Activated naive CD4-positive, alpha-beta T cell treated with anti-CD3 and anti-CD28 coated beads, Interleukin-2, amount 50 U/mL, for 16 hours (primary cell): ENCODE data around the gene ZC3H12A.

Experiments used
- DNase-seq: peaks from one replicate; pipeline ENCODE4 v3.0.0-alpha.2; 2020

Gene ZC3H12A

GRCh38 chr1:37474046-37474696 is at the start of gene ZC3H12A:
Gene ZC3H12A (plus strand): TSS chr1:37474580. CDS start chr1:37475497, 917 bp downstream.
- peak; percentile 93 for DNase-seq

GRCh38 chr1:37425221-37425620 is 49.2 kb upstream of the ZC3H12A start:
- DNase-seq, result no peak

- DNase-seq, result no peak
These were observed 45.4 kb upstream of the ZC3H12A start for GRCh38 chr1:37429029-37429428.

- DNase-seq, result no peak
These were observed 44.0 kb upstream of the ZC3H12A start for GRCh38 chr1:37430103-37430985.

DNA sequence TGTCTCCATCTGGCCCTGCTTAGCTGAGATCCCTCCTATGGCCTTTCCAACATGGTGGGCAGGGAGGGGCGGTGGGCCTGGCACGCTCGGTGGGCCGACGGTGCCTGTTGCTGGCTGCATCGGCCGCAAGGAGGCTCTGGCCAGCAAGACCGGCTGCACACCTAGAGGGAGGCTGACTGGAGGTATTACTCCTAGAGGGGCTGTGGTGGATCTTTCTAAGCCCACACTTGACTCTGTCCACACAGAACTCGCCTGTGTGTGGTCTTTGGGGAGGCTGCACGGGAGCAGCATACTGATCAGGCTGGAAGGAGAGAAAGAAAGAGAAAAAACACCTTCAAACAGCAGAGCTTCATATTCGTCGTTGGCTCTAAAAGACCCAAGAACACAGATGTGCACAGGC is 41.7 kb upstream of the ZC3H12A start:
- no peak for DNase-seq

DNA sequence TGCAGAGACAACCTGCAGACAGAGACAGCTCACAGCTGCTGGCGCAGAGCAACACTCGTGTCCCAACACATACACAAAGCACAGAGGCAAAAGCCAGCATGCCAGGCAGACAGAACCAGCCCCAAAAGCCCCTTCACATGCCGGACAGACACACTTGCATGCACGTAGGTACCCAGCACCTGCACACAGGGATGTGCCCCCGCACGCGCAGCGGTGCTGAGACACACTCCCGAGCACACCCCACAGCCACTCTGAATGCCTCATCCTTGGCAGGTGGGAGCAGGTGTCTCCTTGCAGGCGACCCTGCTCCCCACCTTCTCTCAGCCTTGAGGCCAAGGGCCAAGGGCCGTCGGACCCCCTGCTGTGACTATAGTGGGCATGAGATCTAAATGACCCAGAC is 41.2 kb upstream of the ZC3H12A start:
- DNase-seq, result no peak

DNA sequence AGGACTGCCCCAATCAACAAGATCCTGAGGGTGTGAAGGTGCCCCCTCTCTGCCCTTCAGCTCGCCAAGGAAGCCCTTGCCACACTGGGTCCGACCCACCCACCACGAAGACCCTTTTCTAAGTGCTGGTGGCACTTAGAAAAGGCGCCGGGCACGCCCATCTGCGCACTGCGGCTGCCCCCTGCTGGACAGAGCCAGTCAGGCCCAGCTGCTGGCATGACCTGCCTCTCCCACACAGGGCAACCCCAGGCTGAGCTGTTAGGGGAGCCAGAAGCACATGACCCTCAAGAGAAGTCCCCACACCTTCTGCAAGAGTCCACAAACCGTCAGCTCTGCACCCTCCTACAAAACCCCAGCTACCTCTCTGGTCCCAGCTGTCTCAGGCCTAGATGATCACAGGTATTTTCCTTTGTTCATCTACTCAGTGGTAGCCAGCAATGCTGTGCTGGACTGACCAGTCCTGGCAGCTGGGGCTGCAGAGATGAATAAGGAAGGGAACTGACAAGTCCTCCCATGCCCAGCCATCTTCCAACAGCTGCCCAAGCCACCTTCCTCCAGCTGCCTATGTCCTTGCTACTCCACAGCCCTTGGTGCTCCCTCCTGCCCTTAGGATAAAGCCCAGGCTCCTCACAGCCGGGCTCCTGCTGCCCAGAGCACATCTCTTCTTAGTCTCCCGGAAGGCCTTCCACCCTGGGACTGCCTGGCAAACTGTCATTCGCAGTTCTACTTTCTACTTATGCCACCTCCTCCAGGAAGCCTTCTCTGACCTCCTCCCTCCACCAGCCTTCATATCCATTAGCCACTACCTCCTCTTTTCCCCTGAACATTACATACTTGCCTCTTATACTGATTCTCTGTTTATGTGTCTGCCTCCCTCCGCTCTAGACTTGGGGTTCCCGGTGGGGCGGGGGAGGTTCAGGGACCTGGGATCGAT is 39.8 kb upstream of the ZC3H12A start:
- peak; percentile 76 for DNase-seq

DNA sequence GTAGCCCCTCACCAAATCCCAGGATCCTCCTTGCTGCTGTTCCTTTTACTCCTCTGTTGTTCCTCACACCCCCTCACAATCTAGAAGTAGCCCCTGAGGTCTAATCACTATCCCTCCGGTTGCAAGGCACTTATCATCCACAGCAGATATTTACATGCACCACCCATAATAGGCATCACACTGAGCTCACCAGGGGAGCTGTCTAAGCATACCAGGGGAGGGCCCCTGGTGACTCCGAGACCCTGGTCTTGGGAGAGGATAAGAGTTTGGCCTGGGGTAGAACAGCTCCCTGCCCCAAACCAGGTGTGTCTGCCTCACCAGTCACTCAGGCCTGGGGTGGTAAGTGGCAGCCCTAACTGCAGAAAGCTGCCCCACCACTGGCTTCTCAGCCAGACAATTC is 37.3 kb upstream of the ZC3H12A start:
- no peak for DNase-seq

DNA sequence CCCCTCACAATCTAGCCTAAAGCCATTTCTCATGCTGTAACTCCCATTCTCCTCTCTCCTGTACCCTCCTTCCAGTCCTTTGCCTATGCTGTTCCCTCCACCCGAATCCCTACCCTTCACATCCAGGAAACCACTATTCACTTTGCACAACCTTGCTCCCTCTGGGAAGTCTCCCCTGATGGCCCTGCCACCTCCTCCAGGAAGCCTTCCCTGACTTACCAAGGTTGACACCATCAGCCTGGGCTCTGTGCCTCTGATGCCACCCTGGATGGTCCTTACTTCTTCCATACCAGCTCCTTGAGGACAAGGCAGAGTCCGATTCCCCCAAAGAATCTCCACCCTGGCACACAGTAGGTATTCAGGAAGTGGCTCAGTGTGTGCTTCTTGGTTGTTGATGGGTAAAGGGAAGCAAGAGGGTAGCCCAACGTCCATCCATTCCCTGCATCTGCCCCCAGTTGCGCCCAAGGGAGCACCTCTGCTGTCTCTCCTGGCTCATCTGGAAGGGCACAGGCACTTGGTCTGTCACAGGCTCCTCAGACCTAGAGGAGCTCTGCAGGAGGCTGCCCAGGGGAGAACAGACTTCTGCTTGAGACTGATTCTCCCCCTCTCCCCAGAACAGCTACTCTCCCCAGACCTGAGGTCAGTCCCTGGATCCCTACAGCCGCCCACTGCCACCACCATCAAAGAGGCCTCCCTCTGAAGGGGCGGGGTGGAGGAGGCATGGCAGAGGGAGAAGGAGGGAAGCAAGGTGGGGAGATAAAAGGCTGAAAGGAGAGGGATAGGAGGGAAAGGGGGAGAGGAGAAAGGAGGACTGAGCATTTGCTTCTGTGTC is 36.1 kb upstream of the ZC3H12A start:
- DNase-seq, result no peak

DNA sequence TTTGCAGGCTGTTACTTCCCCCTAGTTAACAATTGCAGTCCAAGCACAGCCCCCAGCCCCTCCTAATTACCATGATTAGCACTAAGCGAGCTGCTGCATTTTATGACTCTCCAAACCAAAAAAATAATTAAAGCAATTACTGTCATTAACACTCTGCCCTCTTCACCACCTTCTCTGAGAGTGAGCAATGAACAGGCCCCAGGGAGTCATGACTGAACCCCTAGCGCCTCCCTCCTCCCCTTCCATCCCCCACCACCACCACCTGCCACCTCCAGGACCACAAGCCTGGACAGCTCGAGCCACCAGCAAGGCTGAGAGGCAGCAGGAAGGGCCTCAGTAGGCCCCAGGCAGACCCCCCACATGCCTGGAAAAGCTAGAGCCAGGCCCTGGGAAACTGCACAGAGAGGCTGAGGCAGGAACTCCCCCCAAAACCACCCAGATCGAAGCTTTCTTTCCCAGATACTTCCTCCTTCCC is 35.5 kb upstream of the ZC3H12A start:
- DNase-seq, result no peak

DNA sequence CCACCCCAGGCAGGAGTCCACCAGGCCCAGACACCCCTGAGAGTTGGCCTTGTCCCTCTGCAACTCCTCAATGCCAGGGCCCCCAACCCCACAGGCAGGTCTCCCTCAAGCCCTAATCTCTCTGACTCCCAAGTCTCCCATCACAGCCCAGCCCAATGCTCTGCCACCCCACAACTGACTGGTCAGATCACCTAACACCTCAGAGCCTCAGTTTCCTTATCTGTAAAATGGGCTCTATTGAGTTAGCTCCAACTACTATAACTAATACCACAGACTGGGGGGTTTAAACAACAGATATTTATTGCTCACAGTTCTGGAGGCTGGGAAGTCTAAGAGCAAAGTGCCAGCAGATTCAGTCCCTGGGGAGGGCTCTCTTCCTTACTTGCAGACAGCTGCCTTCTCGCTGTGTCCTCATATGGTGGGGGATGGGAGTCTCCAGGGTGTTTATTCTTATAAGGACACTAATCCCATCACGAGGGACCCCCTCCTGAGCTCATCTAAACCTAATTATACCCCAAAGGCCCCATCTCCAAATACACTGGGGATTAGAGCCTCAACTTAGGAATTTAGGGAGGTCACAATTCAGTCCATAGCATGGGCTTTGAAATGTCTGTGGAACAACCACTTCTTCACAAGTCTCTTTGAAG is 34.9 kb upstream of the ZC3H12A start:
- DNase-seq, result no peak

- no peak for DNase-seq
These were observed 32.9 kb upstream of the ZC3H12A start for GRCh38 chr1:37441490-37441889.

GRCh38 chr1:37442139-37442538 is 32.2 kb upstream of the ZC3H12A start:
- no peak for DNase-seq

DNA sequence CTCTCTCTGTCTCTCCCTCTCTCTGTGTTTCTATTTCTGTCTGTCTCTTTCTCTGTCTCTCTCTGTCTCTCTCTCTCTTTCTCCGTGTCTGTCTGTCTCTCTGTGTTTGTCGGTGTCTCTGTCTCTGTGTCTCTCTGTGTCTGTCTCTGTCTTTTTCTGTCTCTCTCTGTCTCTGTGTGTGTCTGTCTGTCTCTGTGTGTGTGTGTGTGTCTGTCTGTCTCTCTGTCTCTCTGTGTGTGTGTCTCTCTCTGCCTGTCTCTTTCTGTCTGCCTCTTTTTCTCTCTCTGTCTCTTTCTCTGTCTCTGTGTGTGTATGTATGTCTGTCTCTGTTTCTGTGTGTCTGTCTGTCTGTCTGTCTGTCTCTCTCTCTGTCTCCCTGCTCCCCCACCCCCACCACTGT is 31.7 kb upstream of the ZC3H12A start:
- DNase-seq, result no peak

DNA sequence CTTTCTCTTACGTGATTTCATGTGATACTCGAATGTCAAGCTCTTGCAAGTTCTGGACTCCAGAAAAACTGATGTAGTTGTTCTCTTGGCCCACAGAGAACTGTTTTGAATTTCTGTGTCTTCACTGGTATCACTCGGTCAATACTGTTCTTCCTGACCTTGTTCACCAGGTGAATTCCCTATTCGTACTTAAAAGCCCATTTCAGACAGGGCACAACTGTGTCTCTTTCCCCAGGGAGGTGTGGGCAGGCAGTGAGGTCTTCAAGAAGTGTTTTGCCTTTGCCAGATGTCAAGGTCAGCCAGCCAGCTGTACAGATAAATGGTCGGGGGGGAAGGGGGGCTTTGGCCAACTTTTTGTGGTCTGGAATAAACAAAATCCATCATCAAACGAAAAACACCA is 27.5 kb upstream of the ZC3H12A start:
- DNase-seq, result no peak

GRCh38 chr1:37448185-37448584 is 26.2 kb upstream of the ZC3H12A start:
- no peak for DNase-seq

GRCh38 chr1:37448691-37449417 is 25.5 kb upstream of the ZC3H12A start:
- no peak for DNase-seq

DNA sequence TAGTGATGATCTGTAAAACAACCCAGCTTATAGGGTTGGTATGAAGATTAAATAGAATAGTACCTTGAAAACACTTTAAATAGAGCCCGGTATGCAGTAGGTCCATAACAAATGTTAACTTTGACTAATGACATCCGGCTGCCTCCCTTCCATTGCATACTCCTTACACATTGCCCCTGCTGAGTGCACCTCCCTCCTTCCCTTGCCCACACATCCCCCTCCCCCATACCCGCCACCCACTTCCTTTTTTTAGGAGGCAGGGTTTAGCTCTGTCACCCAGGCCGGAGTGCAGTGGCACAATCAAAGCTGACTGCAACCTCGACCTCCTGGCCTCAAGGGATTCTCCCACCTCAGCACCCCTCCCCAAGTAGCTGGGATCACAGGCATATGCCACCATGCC is 24.4 kb upstream of the ZC3H12A start:
- DNase-seq, result peak; percentile 32

GRCh38 chr1:37452416-37452815 is 22.0 kb upstream of the ZC3H12A start:
- no peak for DNase-seq

DNA sequence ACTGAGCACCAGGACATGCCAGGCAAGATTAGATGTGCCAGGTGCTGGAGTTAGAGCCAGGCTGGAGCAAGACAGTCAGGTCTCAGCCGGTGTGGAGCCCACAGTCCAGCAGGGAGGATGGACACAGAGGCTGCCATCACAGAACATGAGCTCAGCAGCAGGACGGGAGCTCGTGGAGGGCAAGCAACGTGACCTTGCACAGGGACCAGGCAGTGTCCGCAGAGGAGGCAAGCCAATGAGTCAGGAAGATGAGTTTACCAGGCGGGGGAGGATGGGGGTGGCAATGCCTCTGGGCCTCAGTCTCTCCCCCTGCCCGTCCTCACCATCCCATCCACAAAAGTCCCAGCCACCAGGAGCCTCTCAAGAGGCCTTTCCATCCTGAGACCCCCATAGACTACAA is 20.7 kb upstream of the ZC3H12A start:
- no peak for DNase-seq

DNA sequence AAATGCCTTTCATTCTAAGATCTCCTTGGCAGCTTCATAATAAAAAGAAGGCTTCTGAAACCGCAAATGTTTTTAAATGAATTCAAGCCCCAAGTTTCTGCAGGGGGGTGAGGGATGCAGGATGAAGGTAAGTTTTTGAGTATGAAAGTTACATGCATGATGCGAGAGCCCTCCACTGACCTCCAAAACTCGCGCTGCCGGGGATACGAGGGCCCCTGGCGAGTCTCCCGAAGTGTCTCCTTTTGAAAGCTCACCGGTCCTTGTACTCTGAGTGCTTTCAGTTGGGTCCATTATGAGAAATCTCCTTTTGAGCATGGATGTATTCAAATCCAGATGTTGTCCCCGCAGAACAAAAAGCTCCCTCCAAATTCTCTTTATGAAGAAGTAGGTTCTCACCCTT is 18.9 kb upstream of the ZC3H12A start:
- DNase-seq, result no peak
